ENCODE results near the gene TMEM117.
A peak's percentile ranks its signal among the peaks of the same experiment; 100 is the strongest.
"Not testable (repeated sequence)": the region's sequence is repeated elsewhere in the genome, so short reads cannot be mapped to it uniquely, and the experiment has no call there.

Gene TMEM117

DNA sequence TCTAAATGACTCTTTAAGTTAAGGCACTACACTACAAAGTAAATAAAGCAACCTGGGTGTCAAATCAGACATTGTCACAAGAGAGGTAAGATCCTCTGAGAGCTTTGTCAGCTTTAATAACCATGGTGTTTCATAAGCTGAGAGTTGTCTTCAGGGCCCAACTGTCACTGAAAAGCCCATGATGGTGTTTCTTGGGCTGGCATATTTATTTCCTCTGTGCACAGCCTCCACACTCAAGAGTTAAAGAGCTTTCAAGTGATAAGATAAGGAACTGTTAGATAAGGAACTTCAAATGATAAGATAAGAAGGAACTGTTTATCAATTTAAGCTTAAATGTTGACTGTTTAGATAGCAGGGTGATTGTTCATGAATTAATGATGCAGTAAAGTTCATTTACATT lies 495.4 kb downstream of the TMEM117 start:
- DNase-seq: no peak

GRCh38 chr12:44334347-44334746 lies 498.5 kb downstream of the TMEM117 start:
- DNase-seq: no peak

GRCh38 chr12:44335030-44335429 lies 499.1 kb downstream of the TMEM117 start:
- no peak for DNase-seq

- no peak for DNase-seq
Observed at GRCh38 chr12:44336577-44336976, 500.7 kb downstream of the TMEM117 start.

GRCh38 chr12:44342371-44342770 lies 506.5 kb downstream of the TMEM117 start:
- no peak for DNase-seq

DNA sequence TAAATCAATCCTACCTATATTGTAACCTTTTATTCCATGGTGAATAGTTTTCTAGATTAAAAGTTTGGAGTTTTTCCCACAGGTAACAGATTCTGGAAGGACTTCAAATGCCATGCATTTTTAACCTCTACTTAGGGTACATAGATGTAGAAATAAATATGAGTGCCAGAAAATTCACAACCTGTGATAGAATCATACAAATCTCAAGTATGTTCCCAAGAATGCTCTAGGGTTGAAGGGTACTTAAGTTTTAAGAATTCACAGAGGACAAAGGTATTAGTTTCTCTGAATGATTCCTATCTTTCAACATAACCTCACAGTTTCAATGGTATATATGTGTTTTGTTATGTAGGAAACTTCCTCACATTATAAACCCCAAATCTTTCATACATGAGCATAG lies 511.3 kb downstream of the TMEM117 start:
- DNase-seq: no peak

- no peak for DNase-seq
Observed at GRCh38 chr12:44357494-44357893, 521.6 kb downstream of the TMEM117 start.

GRCh38 chr12:44358636-44359035 lies 522.8 kb downstream of the TMEM117 start:
- no peak for DNase-seq

GRCh38 chr12:44362947-44363346 lies 527.1 kb downstream of the TMEM117 start:
- DNase-seq: no peak

DNA sequence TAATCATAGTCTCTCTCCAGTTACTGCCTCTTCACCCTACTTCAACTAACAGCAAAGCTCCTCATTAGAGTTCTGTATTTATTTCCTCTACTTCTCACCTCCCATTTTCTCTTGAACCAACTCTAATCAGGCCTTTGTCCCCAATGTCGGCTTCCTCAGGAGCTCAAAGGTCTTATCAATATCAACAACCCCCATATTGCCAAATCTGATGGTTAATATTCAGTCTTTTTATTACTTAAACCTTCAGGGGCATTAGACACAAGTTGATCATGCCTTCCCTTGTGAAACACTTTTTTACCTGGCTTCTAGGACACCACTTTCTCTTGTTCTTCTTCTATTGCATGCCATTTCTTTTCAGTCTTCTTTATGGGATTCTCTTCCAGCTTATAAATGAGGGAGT lies 531.3 kb downstream of the TMEM117 start:
- DNase-seq: no peak

DNA sequence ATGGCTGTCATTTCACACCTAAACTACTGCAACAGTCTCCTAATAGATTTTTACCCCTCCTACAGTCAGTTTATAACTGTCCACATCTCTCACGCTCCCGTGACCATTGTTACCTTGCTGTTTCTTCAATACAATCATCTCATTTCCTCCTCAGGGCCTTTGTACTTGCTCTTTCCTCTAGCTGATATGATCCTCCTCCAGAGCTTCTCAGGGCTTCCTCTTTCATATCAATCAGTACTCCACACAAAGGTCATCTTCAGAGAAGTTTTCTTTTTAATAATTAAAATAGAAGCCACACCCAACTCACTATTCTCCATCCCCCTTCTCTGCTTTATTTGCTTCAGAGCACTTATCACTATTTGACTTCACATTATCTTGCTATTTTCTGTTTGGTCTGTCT lies 532.0 kb downstream of the TMEM117 start:
- DNase-seq: no peak

- no peak for DNase-seq
Observed at GRCh38 chr12:44369998-44370397, 534.1 kb downstream of the TMEM117 start.

DNA sequence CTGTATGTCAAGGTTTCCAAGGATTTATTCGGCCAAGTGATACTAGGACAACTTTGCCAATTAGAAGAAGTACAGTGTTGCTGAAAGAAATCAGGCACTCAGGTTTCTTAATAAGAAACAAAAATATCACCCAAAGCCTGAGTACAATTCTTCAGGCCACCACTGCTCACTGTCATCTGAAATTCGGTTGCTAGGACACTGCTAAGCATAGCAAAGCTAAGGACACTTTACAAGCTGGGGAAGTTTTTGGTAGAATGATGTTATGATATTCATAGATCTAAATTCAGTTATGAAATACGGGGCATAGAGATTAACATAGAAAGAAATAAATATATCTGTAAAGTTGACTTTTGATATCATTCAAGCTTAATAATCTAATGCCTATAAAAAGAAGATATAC lies 535.1 kb downstream of the TMEM117 start:
- DNase-seq: no peak

- DNase-seq: no peak
Observed at GRCh38 chr12:44372259-44372658, 536.4 kb downstream of the TMEM117 start.

DNA sequence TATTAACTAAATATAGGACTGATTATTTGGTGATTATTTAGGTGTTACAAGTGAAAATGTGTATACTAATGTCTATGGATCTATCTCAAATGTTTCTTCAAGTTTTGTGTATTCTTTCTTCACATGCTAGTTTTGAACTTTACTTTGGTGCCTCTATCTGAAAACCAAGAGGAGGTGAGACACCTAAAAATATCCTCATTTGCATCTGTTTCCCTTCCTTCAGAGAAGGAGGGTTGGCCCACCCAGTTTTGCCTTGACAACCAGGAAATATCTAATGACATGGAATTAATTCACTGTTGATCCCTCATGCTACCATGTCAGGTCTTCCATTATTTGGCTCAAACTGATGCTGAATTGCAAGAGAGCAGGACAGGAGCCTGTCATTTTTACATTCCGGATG lies 539.8 kb downstream of the TMEM117 start:
- no peak for DNase-seq

GRCh38 chr12:44377443-44378187 lies 541.7 kb downstream of the TMEM117 start:
- DNase-seq: peak; percentile 21

- DNase-seq: not testable (repeated sequence)
Observed at GRCh38 chr12:44379113-44379512, 543.2 kb downstream of the TMEM117 start.

DNA sequence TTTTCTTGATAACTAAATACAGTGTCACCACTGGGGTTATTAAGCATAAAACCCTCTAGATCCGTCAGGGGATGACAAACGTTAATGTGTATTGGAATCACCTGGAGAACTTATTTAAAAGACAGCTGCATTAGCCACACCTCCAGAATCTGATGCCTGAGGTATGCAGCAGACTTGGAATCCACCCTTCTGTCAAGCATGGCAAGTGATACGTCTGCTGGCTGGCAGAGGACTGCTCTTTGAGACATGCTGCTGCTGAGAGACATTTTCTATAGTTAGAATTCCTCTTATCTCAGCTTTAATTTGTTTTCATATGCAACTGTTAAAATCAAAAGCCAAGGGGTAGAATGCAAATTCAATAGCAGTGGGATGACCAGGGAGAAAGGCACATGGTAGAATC lies 544.0 kb downstream of the TMEM117 start:
- DNase-seq: no peak

- DNase-seq: no peak
Observed at GRCh38 chr12:44380861-44381260, 545.0 kb downstream of the TMEM117 start.

- no peak for DNase-seq
Observed at GRCh38 chr12:44381341-44381740, 545.5 kb downstream of the TMEM117 start.

DNA sequence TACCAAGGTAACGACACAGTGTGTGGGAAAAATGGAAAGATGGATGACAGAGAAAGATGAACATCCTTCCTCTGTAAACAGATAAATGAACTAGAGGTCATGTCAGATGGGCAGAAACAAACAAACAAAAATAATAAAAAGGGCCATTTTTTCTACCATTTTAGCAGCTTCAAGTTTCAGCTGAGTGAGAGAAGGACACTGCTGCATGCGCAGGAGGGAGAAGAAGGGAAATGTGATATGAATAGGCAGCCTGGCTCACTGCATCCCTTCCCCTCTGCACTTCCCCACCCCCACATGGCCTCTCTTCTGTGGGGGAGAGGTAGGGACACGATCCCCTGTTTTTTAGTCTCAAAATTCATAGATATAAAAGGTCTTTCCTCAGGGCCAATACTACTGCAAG lies 548.3 kb downstream of the TMEM117 start:
- no peak for DNase-seq

- DNase-seq: no peak
Observed at GRCh38 chr12:44385964-44386363, 550.1 kb downstream of the TMEM117 start.

DNA sequence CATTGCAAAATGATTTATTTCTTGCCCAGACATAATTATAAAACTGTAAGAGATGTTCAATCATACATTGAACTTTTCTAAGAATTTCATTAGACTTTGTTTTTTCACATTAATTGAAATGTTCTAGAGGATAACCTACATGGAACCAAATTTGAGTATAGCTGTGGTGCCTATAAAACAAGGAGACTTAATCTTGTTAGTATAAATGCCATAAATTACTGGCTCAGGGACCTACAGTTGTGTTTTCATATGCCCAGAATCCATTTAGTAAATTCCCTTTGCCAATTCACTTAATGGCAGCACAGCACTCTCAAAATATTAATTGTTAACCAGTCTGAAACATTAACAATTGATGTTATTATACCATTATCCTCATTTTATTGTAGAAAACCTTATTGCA lies 551.7 kb downstream of the TMEM117 start:
- DNase-seq: no peak

- no peak for DNase-seq
Observed at GRCh38 chr12:44389038-44389437, 553.2 kb downstream of the TMEM117 start.

- DNase-seq: no peak
Observed at GRCh38 chr12:44389896-44390295, 554.0 kb downstream of the TMEM117 start.
